Activated CD8-positive, alpha-beta memory T cell treated with anti-CD3 and anti-CD28 coated beads, Interleukin-2, amount 50 U/mL, for 48 hours (primary cell): ENCODE results near the gene FOCAD.
"Not testable (repeated sequence)": the region's sequence is repeated elsewhere in the genome, so short reads cannot be mapped to it uniquely, and the experiment has no call there.

Source experiments
- DNase-seq: peaks from one replicate; pipeline ENCODE4 v3.0.0-alpha.2; 2020

The FOCAD gene

GRCh38 chr9:20684035-20684874 is at the start of gene FOCAD:
TSS of gene FOCAD (plus strand) at chr9:20684259. CDS start at chr9:20715354, 31,095 bp downstream.
- DNase-seq: peak; percentile 96

- DNase-seq: no peak
These were observed 49.2 kb upstream of the FOCAD start for GRCh38 chr9:20634895-20635294.

GRCh38 chr9:20636888-20637440 is 47.1 kb upstream of the FOCAD start:
- no peak for DNase-seq

GRCh38 chr9:20640331-20641187 is 43.5 kb upstream of the FOCAD start:
- peak; percentile 83 for DNase-seq

- no peak for DNase-seq
These were observed 42.0 kb upstream of the FOCAD start for GRCh38 chr9:20642045-20642444.

- DNase-seq: no peak
These were observed 40.4 kb upstream of the FOCAD start for GRCh38 chr9:20643660-20644059.

- no peak for DNase-seq
These were observed 37.4 kb upstream of the FOCAD start for GRCh38 chr9:20646656-20647055.

- no peak for DNase-seq
These were observed 34.7 kb upstream of the FOCAD start for GRCh38 chr9:20649381-20649780.

- DNase-seq: no peak
These were observed 33.7 kb upstream of the FOCAD start for GRCh38 chr9:20650313-20650712.

GRCh38 chr9:20650750-20651299 is 33.2 kb upstream of the FOCAD start:
- no peak for DNase-seq

GRCh38 chr9:20651939-20652338 is 32.1 kb upstream of the FOCAD start:
- DNase-seq: no peak

GRCh38 chr9:20658246-20658667 is 25.8 kb upstream of the FOCAD start:
- DNase-seq: not testable (repeated sequence)

GRCh38 chr9:20658677-20659473 is 25.2 kb upstream of the FOCAD start:
- no peak for DNase-seq

- no peak for DNase-seq
These were observed 24.5 kb upstream of the FOCAD start for GRCh38 chr9:20659474-20659967.

GRCh38 chr9:20662156-20662555 is 21.9 kb upstream of the FOCAD start:
- DNase-seq: no peak

- DNase-seq: no peak
These were observed 20.9 kb upstream of the FOCAD start for GRCh38 chr9:20663133-20663532.

GRCh38 chr9:20664501-20664900 is 19.6 kb upstream of the FOCAD start:
- no peak for DNase-seq

GRCh38 chr9:20670395-20670794 is 13.7 kb upstream of the FOCAD start:
- DNase-seq: no peak

GRCh38 chr9:20671635-20672034 is 12.4 kb upstream of the FOCAD start:
- no peak for DNase-seq

GRCh38 chr9:20673537-20673936 is 10.5 kb upstream of the FOCAD start:
- DNase-seq: not testable (repeated sequence)

- no peak for DNase-seq
These were observed 2.6 kb upstream of the FOCAD start for GRCh38 chr9:20681467-20681866.
